IMR-90 (cell line): ENCODE data around the gene MSMP. TPM values are rescaled to one million over a fixed set of nuclear protein-coding genes. Genes with fewer than 3 reads are reported as not detected.
A peak's percentile ranks its signal among the peaks of the same experiment; 100 is the strongest.

ENCODE experiments used
- ATAC-seq: fragments of 200-7000 bp; cut with Tn5 transposase; 2 replicates; pipeline ENCODE4 v1.9.1; 2020; ENCODE audit warnings: low read depth, mild to moderate bottlenecking, moderate library complexity
- BruUV-seq: library from RNA; stranded (reverse); fragments of 400-500 nt; replicated peaks from 2 replicates; lab custom pipeline; 2021; lab: Mats Ljungman, UMichigan
- CTCF ChIA-PET: fragments of 300-600 bp; formaldehyde crosslinking; extraction: SDS; loops from one replicate; lab custom pipeline; 2021; ENCODE audit warnings: antibody characterized with exemption; lab: Yijun Ruan, JAX
- POLR2A ChIA-PET: fragments of 300-600 bp; sonication (Branson Sonifier 250); formaldehyde crosslinking; loops from one replicate; lab custom pipeline; 2022; ENCODE audit warnings: antibody characterized with exemption; ENCODE audit not compliant: unreplicated experiment; lab: Charles Lee
- DNase-seq: peaks from one replicate; pipeline ENCODE4 v3.0.0; 2013
- H2AFZ ChIP-seq: replicated peaks from 2 replicates; pipeline ENCODE3; 2013; ENCODE audit warnings: low read length, mild to moderate bottlenecking; ENCODE audit not compliant: poor library complexity
- H2AK5ac ChIP-seq: 2 replicates; pipeline ENCODE4 v1.6.1; 2013; ENCODE audit warnings: low read depth, low read length, inconsistent platforms
- H2AK9ac ChIP-seq: replicated peaks from 2 replicates; pipeline ENCODE3; 2013; ENCODE audit warnings: mild to moderate bottlenecking, low read depth, low read length, moderate library complexity; ENCODE audit not compliant: poor library complexity
- H2BK120ac ChIP-seq: 2 replicates; pipeline ENCODE4 v1.6.1; 2013; ENCODE audit warnings: low read depth, low read length, inconsistent platforms
- H2BK15ac ChIP-seq: 3 replicates; pipeline ENCODE4 v1.6.1; 2013; ENCODE audit warnings: low read depth, low read length, inconsistent platforms
- H2BK20ac ChIP-seq: 2 replicates; pipeline ENCODE4 v1.6.1; 2013; ENCODE audit warnings: low read depth, mild to moderate bottlenecking, inconsistent platforms, low read length, moderate library complexity
- H2BK5ac ChIP-seq: 2 replicates; pipeline ENCODE4 v1.6.1; 2013; ENCODE audit warnings: mild to moderate bottlenecking, low read depth, low read length, inconsistent platforms; ENCODE audit not compliant: poor library complexity, severe bottlenecking
- H3K14ac ChIP-seq: replicated peaks from 2 replicates; pipeline ENCODE4 v1.6.1; 2013; ENCODE audit warnings: low read depth, low read length, inconsistent platforms
- H3K18ac ChIP-seq: 2 replicates; pipeline ENCODE4 v1.6.1; 2013; ENCODE audit warnings: low read depth, low read length, control low read depth
- H3K23ac ChIP-seq: 2 replicates; pipeline ENCODE4 v1.6.1; 2013; ENCODE audit warnings: low read depth, low read length, inconsistent platforms
- H3K27ac ChIP-seq: 2 replicates; pipeline ENCODE4 v1.5.1; 2013; ENCODE audit warnings: mild to moderate bottlenecking, control low read depth, low read length; ENCODE audit not compliant: insufficient read depth
- H3K27me3 ChIP-seq: 2 replicates; pipeline ENCODE4 v1.6.1; 2013; ENCODE audit warnings: low read length; ENCODE audit not compliant: control insufficient read depth, insufficient read depth
- H3K36me3 ChIP-seq: 2 replicates; pipeline ENCODE4 v1.6.1; 2013; ENCODE audit warnings: low read length, mixed read lengths; ENCODE audit not compliant: control insufficient read depth, insufficient read depth
- H3K4ac ChIP-seq: 2 replicates; pipeline ENCODE4 v1.6.1; 2013; ENCODE audit warnings: low read depth, low read length, inconsistent platforms
- H3K4me1 ChIP-seq: 2 replicates; pipeline ENCODE4 v1.6.1; 2013; ENCODE audit warnings: low read length, mixed read lengths; ENCODE audit not compliant: control insufficient read depth, insufficient read depth
- H3K4me2 ChIP-seq: 2 replicates; pipeline ENCODE4 v1.6.1; 2013; ENCODE audit warnings: low read depth, mild to moderate bottlenecking, control low read depth, low read length, moderate library complexity
- H3K4me3 ChIP-seq: 2 replicates; pipeline ENCODE4 v1.5.1; 2013; ENCODE audit warnings: low read depth, mild to moderate bottlenecking, control low read depth, low read length, moderate library complexity; ENCODE audit not compliant: insufficient read depth
- H3K56ac ChIP-seq: 2 replicates; pipeline ENCODE4 v1.6.1; 2013; ENCODE audit warnings: low read length, inconsistent platforms; ENCODE audit not compliant: insufficient read depth; ENCODE audit errors: extremely low read depth
- H3K79me1 ChIP-seq, 2 experiments: 2 replicates each; pipeline ENCODE4 v1.6.1; 2013; ENCODE audit warnings: low read length in 2 of 2, inconsistent platforms in 1 of 2, low read depth in 1 of 2
- H3K9ac ChIP-seq: 2 replicates; pipeline ENCODE4 v1.6.1; 2013; ENCODE audit warnings: low read depth, low read length, control low read depth
- H3K9me1 ChIP-seq: 2 replicates; pipeline ENCODE4 v1.6.1; 2013; ENCODE audit warnings: low read length, inconsistent platforms; ENCODE audit not compliant: insufficient read depth
- H3K9me3 ChIP-seq: 2 replicates; pipeline ENCODE4 v1.6.1; 2013; ENCODE audit warnings: low read length; ENCODE audit not compliant: control insufficient read depth, insufficient read depth
- H4K20me1 ChIP-seq: 2 replicates; pipeline ENCODE4 v1.6.1; 2013; ENCODE audit warnings: low read length, inconsistent platforms; ENCODE audit not compliant: insufficient read depth
- H4K5ac ChIP-seq: 2 replicates; pipeline ENCODE4 v1.6.1; 2013; ENCODE audit warnings: mild to moderate bottlenecking, low read depth, low read length, control low read depth
- H4K8ac ChIP-seq, 2 experiments: 2 replicates each; pipeline ENCODE4 v1.6.1; 2013; ENCODE audit warnings: low read depth in 2 of 2, low read length in 2 of 2, control low read depth in 1 of 2, inconsistent platforms in 1 of 2
- H4K91ac ChIP-seq: 2 replicates; pipeline ENCODE4 v1.6.1; 2013; ENCODE audit warnings: low read depth, low read length, inconsistent platforms; ENCODE audit not compliant: insufficient read depth
- CEBPB ChIP-seq: IDR thresholded peaks from 2 replicates; pipeline ENCODE4 v1.6.1; 2012; ENCODE audit warnings: low read depth, low read length, improper control_type of control experiment
- CHD1 ChIP-seq: IDR thresholded peaks from 2 replicates; pipeline ENCODE4 v1.6.1; 2012; ENCODE audit warnings: low read depth, low read length, improper control_type of control experiment
- MAFK ChIP-seq: IDR thresholded peaks from 2 replicates; pipeline ENCODE4 v1.6.1; 2012; ENCODE audit warnings: low read depth, low read length, improper control_type of control experiment
- MAZ ChIP-seq: IDR thresholded peaks from 2 replicates; pipeline ENCODE4 v1.6.1; 2012; ENCODE audit warnings: low read depth, mild to moderate bottlenecking, low read length, improper control_type of control experiment, moderate library complexity, borderline replicate concordance
- RAD21 ChIP-seq: IDR thresholded peaks from 2 replicates; pipeline ENCODE4 v1.6.1; 2012; ENCODE audit warnings: low read length, improper control_type of control experiment
- RCOR1 ChIP-seq: IDR thresholded peaks from 2 replicates; pipeline ENCODE4 v1.6.1; 2012; ENCODE audit warnings: mild to moderate bottlenecking, low read length, improper control_type of control experiment; ENCODE audit not compliant: insufficient replicate concordance
- RFX5 ChIP-seq: IDR thresholded peaks from 2 replicates; pipeline ENCODE4 v1.8.0; 2012; ENCODE audit warnings: low read depth, mild to moderate bottlenecking, low read length, moderate library complexity
- SMC3 ChIP-seq: fragments of 150-350 bp; IDR thresholded peaks from 2 replicates; pipeline ENCODE4 v1.6.1; 2016; ENCODE audit warnings: low read depth, mild to moderate bottlenecking, antibody characterized with exemption, low read length, moderate library complexity
- WGBS, 2 experiments: methylation state at CpG; one replicate each; pipeline versions ENCODE4 v1.1.5 to v1.1.7; 2013; ENCODE audit warnings: missing lambda C conversion rate in 2 of 2; ENCODE audit not compliant: insufficient read length in 1 of 2; ENCODE audit errors: extremely low coverage in 2 of 2; 5-methylcytosine and 5-hydroxymethylcytosine counted together
- dilution Hi-C: fragments of 300-500 bp; cut with HindIII; formaldehyde crosslinking; loops from one replicate; pipeline ENCODE4 v1.14.3; 2018; ENCODE audit warnings: low sequenced_read_pairs; ENCODE audit not compliant: unreplicated experiment
- in situ Hi-C: fragments of 300-500 bp; cut with MboI; formaldehyde crosslinking; loops from 3 replicates; pipeline ENCODE4 v1.14.3; 2019; ENCODE audit warnings: low sequenced_read_pairs, inconsistent platforms, mixed read lengths
- intact Hi-C: fragments of 100-400 bp; cut with micrococcal nuclease; formaldehyde crosslinking; loops from 2 replicates; pipeline ENCODE4 v1.10.0; 2022
- polyA plus RNA-seq, 3 experiments: library from polyadenylated mRNA; depleted of rRNA; stranded (reverse); fragments of >200 nt; gene quantifications; 2 replicates each; pipeline ENCODE4 v1.2.3, GENCODE V29; 2012; ENCODE audit warnings: low replicate concordance in 1 of 3
- total RNA-seq: library from RNA; depleted of rRNA; stranded (reverse); fragments of >200 nt; gene quantifications from 2 replicates; pipeline ENCODE4 v1.2.3, GENCODE V29; 2012
- TF ChIP-seq, protein P1 (sequence below): conservative IDR thresholded peaks from 2 replicates; pipeline ENCODE4 v1.5.1; 2012; ENCODE audit warnings: mild to moderate bottlenecking, low read depth, low read length, improper control_type of control experiment
- TF ChIP-seq, protein P2 (sequence below): fragments of 150-350 bp; IDR thresholded peaks from 2 replicates; pipeline ENCODE4 v1.6.1; 2017; ENCODE audit warnings: mild to moderate bottlenecking, antibody characterized with exemption, low read length, low read depth

MSMP gene
- total and polyA plus RNA-seq, 2 of the 4 experiments (the other 2 are of a cell fraction): not detected

DNA sequence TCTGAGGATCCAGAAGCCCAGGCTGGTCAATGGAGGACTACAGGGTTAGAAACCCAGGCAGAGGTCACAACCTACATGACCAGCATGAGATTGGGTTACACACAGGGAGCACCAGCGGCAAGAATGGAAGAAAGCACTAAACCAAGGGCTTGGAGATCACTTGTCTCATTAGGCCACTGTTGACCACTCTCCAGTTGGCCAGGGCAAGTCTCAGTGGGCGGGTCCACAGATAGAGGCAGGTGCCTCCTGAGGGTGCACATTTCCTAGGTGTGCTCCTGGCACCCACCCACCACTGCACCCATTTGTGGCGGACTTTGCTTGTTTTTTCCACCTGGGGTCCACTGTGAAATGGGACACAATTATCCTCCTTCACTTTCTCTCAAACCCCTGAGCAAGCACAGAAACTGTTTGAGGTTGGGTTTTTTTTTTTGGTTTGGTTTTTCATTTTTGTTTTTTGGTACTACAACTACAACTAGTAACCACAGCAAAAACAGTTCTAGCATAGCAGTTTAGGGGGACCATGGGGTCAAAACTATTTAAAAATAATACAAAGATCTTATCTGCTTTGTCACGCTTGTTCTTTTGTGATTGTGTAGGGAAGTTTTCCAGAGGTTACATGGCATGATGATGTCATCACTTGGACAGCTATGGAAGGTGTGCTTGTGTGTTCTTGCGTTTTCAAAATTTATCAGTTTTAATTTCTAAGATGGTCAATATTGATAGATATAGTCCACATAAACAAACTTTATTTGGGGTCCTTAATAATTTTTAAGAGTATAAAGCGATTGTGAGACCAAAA, 43.4 kb upstream of the MSMP start:
- H3K9me3 ChIP-seq: no peaks in the 10 kb centered on the region
- no peak overlapping the region for H3K18ac ChIP-seq
- no peak overlapping the region for H2BK5ac ChIP-seq
- H2BK15ac ChIP-seq: no peak overlapping the region
- H3K79me1 ChIP-seq: peaks cover 25 to 58% of the 10 kb centered on the region in 2 experiments
- H4K91ac ChIP-seq: no peak overlapping the region
- no peak overlapping the region for H3K27ac ChIP-seq
- no peak overlapping the region for H3K4me3 ChIP-seq
- H2AK5ac ChIP-seq: peak overlapping the region; percentile 20; the same call in 1 of the 2 replicates
- no peak overlapping the region for H3K23ac ChIP-seq
- dilution Hi-C loops: no loop called here
- no peak overlapping the region for H3K56ac ChIP-seq
- ChIA-PET CTCF (interaction anchor here (1.0 kb wide), 1 partner anchor 29 kb away, joined by 3 read pairs; no protein-coding TSS in a partner anchor), POLR2A (interaction anchor here (0.6 kb wide), 1 partner anchor 15 kb away, joined by 3 read pairs; the partner anchor contains the start of gene SPAG8)
- no peak overlapping the region for H4K8ac ChIP-seq
- H3K27me3 ChIP-seq: no peaks in the 10 kb centered on the region
- H2AK9ac ChIP-seq: no peak overlapping the region
- peaks cover 21% of the 10 kb centered on the region for H3K36me3 ChIP-seq
- H3K4ac ChIP-seq: no peak overlapping the region
- no peak overlapping the region for H2BK120ac ChIP-seq
- TF ChIP-seq, protein P1, sequence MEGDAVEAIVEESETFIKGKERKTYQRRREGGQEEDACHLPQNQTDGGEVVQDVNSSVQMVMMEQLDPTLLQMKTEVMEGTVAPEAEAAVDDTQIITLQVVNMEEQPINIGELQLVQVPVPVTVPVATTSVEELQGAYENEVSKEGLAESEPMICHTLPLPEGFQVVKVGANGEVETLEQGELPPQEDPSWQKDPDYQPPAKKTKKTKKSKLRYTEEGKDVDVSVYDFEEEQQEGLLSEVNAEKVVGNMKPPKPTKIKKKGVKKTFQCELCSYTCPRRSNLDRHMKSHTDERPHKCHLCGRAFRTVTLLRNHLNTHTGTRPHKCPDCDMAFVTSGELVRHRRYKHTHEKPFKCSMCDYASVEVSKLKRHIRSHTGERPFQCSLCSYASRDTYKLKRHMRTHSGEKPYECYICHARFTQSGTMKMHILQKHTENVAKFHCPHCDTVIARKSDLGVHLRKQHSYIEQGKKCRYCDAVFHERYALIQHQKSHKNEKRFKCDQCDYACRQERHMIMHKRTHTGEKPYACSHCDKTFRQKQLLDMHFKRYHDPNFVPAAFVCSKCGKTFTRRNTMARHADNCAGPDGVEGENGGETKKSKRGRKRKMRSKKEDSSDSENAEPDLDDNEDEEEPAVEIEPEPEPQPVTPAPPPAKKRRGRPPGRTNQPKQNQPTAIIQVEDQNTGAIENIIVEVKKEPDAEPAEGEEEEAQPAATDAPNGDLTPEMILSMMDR: no peak
- TF ChIP-seq CEBPB (no peak), MAFK (no peak), MAZ (no peak), SMC3 (no peak), CHD1 (no peak), RAD21 (no peak), RFX5 (no peak), RCOR1 (no peak)
- TF ChIP-seq, protein P2, sequence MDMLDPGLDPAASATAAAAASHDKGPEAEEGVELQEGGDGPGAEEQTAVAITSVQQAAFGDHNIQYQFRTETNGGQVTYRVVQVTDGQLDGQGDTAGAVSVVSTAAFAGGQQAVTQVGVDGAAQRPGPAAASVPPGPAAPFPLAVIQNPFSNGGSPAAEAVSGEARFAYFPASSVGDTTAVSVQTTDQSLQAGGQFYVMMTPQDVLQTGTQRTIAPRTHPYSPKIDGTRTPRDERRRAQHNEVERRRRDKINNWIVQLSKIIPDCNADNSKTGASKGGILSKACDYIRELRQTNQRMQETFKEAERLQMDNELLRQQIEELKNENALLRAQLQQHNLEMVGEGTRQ: no peak
- H3K4me2 ChIP-seq: no peak overlapping the region
- peaks cover 46% of the 10 kb centered on the region for H3K9me1 ChIP-seq
- H3K4me1 ChIP-seq: peaks cover 15% of the 10 kb centered on the region
- WGBS, 2 experiments: 80% methylated on average over 1 of the region's 6 CpGs; no CpG with 5 or more reads in 1 of the 2 experiments
- H4K20me1 ChIP-seq: no peaks in the 10 kb centered on the region
- intact Hi-C loops: no loop called here
- no peak overlapping the region for H2AFZ ChIP-seq
- H2BK20ac ChIP-seq: no peak overlapping the region; the same call in 1 of the 2 replicates
- ATAC-seq: no peak
- no peak overlapping the region for H3K9ac ChIP-seq
- H3K14ac ChIP-seq: no peak overlapping the region
- DNase-seq: peak; percentile 18
- H4K5ac ChIP-seq: no peak overlapping the region
- no TSS peak for BruUV-seq
- in situ Hi-C loops: no loop called here
